Adrenal gland (tissue), 12 donors: ENCODE results near the gene DPP7. TPM values are rescaled to one million over a fixed set of nuclear protein-coding genes. Genes with fewer than 3 reads are reported as not detected.
A peak's percentile ranks its signal among the peaks of the same experiment; 100 is the strongest.

Experiments
- DNase-seq, 7 donors: peaks; one replicate each; pipeline ENCODE4 v3.0.0-alpha.2; 2019 to 2020
- H3K27ac ChIP-seq, 5 donors: fragments of 200-600 bp; sonication (generic) in 4 of 5; 1 replicate in 3 of 5; 2 replicates in 2 of 5; pipeline versions ENCODE4 v1.5.1 to v1.8.0; 2016 to 2020; ENCODE audit warnings: mild to moderate bottlenecking in 1 of 5
- H3K27me3 ChIP-seq: fragments of 200-600 bp; 2 replicates; pipeline ENCODE4 v1.8.0; 2021
- H3K36me3 ChIP-seq, 2 donors: fragments of 200-600 bp; replicated peaks in 1 of 2; 1 replicate in 1 of 2; 2 replicates in 1 of 2; pipeline versions ENCODE4 v1.5.1 to v1.8.0; 2018 to 2022
- H3K4me1 ChIP-seq, 2 donors: fragments of 200-600 bp; replicated peaks in 1 of 2; 1 replicate in 1 of 2; 2 replicates in 1 of 2; pipeline versions ENCODE4 v1.5.1 to v1.8.0; 2018 to 2021
- H3K4me3 ChIP-seq, 4 donors: fragments of 200-600 bp; sonication (generic) in 3 of 4; one replicate each; pipeline ENCODE4 v1.5.1; 2016 to 2018
- H3K9me3 ChIP-seq, 3 donors: fragments of 200-600 bp; sonication (generic) in 1 of 3; replicated peaks in 1 of 3; 1 replicate in 2 of 3; 2 replicates in 1 of 3; pipeline versions ENCODE4 v1.5.1 to v1.8.0; 2016 to 2021
- CTCF ChIP-seq, 6 experiments: fragments of 450-650 bp in 4 of 6; fragments of 200-600 bp in 2 of 6; sonication (generic) in 1 of 6; IDR thresholded peaks; 1 replicate in 5 of 6; 2 replicates in 1 of 6; pipeline versions ENCODE4 v1.5.1 to v1.8.0; 2016 to 2021; ENCODE audit warnings: antibody characterized with exemption in 6 of 6, mild to moderate bottlenecking in 2 of 6, moderate library complexity in 1 of 6
- POLR2A ChIP-seq, 2 donors: fragments of 450-650 bp; IDR thresholded peaks; one replicate each; pipeline ENCODE4 v1.6.1; 2017; ENCODE audit warnings: antibody characterized with exemption in 2 of 2, mild to moderate bottlenecking in 2 of 2, moderate library complexity in 1 of 2
- WGBS, 4 donors: extraction: QIAGEN DNeasy Blood & Tissue Kit in 2 of 4; methylation state at CpG; one replicate each; pipeline versions ENCODE4 v1.1.5 to v1.1.7; 2013 to 2017; 5-methylcytosine and 5-hydroxymethylcytosine counted together
- intact Hi-C, 2 donors: fragments of 100-400 bp; cut with DNase I; formaldehyde crosslinking; loops; one replicate each; pipeline versions ENCODE4 v1.14.1 to v1.15.0; 2022 to 2023
- polyA plus RNA-seq, 3 donors: library from polyadenylated mRNA; stranded (reverse); fragments of 200-250 nt in 2 of 3; fragments of 350-450 nt in 1 of 3; fragmentation: Illumina TruSeq in 1 of 3; extraction: RNeasy Lipid Tissue Mini Kit (QIAGEN cat#74804) in 1 of 3; gene quantifications; one replicate each; pipeline ENCODE4 v1.2.3, GENCODE V29; 2013 to 2014
- total RNA-seq, 9 donors: library from RNA; depleted of rRNA in 4 of 9; stranded (reverse); fragments of >200 nt in 4 of 9; fragments of 120-200 nt in 1 of 9; fragmentation: NEBNext Ultra II Directional in 1 of 9; extraction: Animal tissue kit (Norgen Biotek cat#: 25700) in 1 of 9; gene quantifications; one replicate each; pipeline versions ENCODE4 v1.1.0 to v1.2.4, GENCODE V29; 2013 to 2023
- donor health status: healthy with polysubstance abuse.
- donor health status: Bipolar disorder and iron deficiency.
- donor health status: DM: yes; HTN: yes; CAD: no.
- donor health status: DM: no; HTN: no; CAD: no.
- donor health status: DM: no; HTN: no; CAD: no.
- donor health status: DM: yes; HTN: yes; CAD: no.

The DPP7 gene
- total and polyA plus RNA-seq, 12 donors, result 52.6 to 1,938 (median 237) TPM

GRCh38 chr9:137079401-137079787, 35.1 kb downstream of the DPP7 start:
- intact Hi-C loops, result no loop called here
- Histone ChIP-seq H3K27me3 (no peaks in the 10 kb centered on the region), H3K4me1 (peaks cover 13 to 31% of the 10 kb centered on the region in 2 donors), H3K27ac (no peak overlapping the region), H3K9me3 (no peaks in the 10 kb centered on the region), H3K36me3 (peaks cover 0 to 37% of the 10 kb centered on the region in 2 donors), H3K4me3 (no peak overlapping the region)
- TF ChIP-seq CTCF (IDR thresholded peaks at IDR 0.05) (no peak), POLR2A (IDR thresholded peaks at IDR 0.05) (no peak)
- WGBS, 4 donors, result 71 to 100% (median 87%) methylated on average over 1 to 13 of the region's 13 CpGs
- no peak for DNase-seq

- Histone ChIP-seq H3K4me3 (peak overlapping the region in 1 of 4 donors; percentile 87), H3K27me3 (no peaks in the 10 kb centered on the region), H3K36me3 (peaks cover 0 to 37% of the 10 kb centered on the region in 2 donors), H3K4me1 (peaks cover 10 to 26% of the 10 kb centered on the region in 2 donors), H3K27ac (no peak overlapping the region), H3K9me3 (no peaks in the 10 kb centered on the region)
- TF ChIP-seq POLR2A (IDR thresholded peaks at IDR 0.05) (no peak), CTCF (IDR thresholded peaks at IDR 0.05) (no peak)
- WGBS, 4 donors, result 31 to 60% (median 47%) methylated on average over 13 to 51 of the region's 51 CpGs
- no peak for DNase-seq
- intact Hi-C loops, result no loop called here
Observed at GRCh38 chr9:137078701-137079400, 35.7 kb downstream of the DPP7 start.

- Histone ChIP-seq H3K4me1 (peaks cover 6 to 20% of the 10 kb centered on the region in 2 donors), H3K9me3 (no peaks in the 10 kb centered on the region), H3K27ac (peak overlapping the region in 2 of 5 donors; percentile 64 to 73), H3K36me3 (peaks cover 0 to 36% of the 10 kb centered on the region in 2 donors), H3K27me3 (no peaks in the 10 kb centered on the region), H3K4me3 (peak overlapping the region; percentile 25 to 87 (median 42))
- DNase-seq, result peak in 2 of 7 donors; percentile 35 to 44
- WGBS, 4 donors, result 8 to 25% (median 12%) methylated on average over 5 to 75 of the region's 76 CpGs
- intact Hi-C loops, result no loop called here
- TF ChIP-seq POLR2A (IDR thresholded peaks at IDR 0.05) (no peak), CTCF (IDR thresholded peaks at IDR 0.05) (no peak)
Observed at GRCh38 chr9:137077758-137078693, 36.5 kb downstream of the DPP7 start.
